Measurements from ENCODE around the gene GNPDA2. TPM values are rescaled to one million over a fixed set of nuclear protein-coding genes. Genes with fewer than 3 reads are reported as not detected.

Gene GNPDA2
- total RNA-seq, 4 donors from 2014 or later: 19.3 to 45.5 (median 31.7) TPM

DNA sequence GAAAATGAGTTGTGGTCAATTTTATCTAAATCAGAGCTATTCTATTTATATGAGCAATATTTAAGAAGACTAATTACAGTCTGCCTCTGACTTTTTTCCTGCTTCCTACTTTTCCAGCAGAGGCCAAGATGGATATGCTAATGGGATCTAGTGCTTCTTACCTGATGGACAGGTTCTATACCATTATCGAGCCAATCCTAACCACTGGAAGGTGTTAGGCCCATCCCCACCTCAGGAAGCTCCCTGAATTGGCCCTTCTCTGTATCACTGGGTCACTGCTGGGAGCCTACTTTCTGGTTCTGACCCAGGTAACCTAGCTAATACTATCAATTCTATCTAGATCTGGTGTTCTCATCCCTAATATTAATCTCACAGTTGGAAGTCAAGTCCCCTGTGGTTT is 74.4 kb downstream of the GNPDA2 start:
- TF ChIP-seq, protein P1, sequence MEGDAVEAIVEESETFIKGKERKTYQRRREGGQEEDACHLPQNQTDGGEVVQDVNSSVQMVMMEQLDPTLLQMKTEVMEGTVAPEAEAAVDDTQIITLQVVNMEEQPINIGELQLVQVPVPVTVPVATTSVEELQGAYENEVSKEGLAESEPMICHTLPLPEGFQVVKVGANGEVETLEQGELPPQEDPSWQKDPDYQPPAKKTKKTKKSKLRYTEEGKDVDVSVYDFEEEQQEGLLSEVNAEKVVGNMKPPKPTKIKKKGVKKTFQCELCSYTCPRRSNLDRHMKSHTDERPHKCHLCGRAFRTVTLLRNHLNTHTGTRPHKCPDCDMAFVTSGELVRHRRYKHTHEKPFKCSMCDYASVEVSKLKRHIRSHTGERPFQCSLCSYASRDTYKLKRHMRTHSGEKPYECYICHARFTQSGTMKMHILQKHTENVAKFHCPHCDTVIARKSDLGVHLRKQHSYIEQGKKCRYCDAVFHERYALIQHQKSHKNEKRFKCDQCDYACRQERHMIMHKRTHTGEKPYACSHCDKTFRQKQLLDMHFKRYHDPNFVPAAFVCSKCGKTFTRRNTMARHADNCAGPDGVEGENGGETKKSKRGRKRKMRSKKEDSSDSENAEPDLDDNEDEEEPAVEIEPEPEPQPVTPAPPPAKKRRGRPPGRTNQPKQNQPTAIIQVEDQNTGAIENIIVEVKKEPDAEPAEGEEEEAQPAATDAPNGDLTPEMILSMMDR (IDR thresholded peaks at IDR 0.05): no peak
- TF ChIP-seq EP300 (IDR thresholded peaks at IDR 0.05) (no peak), POLR2A (IDR thresholded peaks at IDR 0.05) (no peak), POLR2AphosphoS5 (IDR thresholded peaks at IDR 0.05) (no peak)
- WGBS, 2 donors (ENCODE audit: low coverage in 1 of 2): 88 to 100% methylated on average over 1 of the region's 1 CpG
- Histone ChIP-seq H3K36me3 (no peaks in the 10 kb centered on the region), H3K4me3 (no peak overlapping the region), H3K9me3 (no peaks in the 10 kb centered on the region), H3K27ac (no peak overlapping the region), H3K4me1 (no peaks in the 10 kb centered on the region), H3K27me3 (no peaks in the 10 kb centered on the region)
- ATAC-seq: no peak

Other genes with a start within 250 kb of the GNPDA2 start
- not detected for gene YIPF7, start 74.9 kb downstream of the GNPDA2 start, total RNA-seq
- gene GUF1, start 48.1 kb downstream of the GNPDA2 start, total RNA-seq: 10 to 100 TPM; 14.5 to 19.6 (median 14.6) TPM